Upper lobe of left lung (tissue), 4 donors: Measurements from ENCODE around the gene RAB5B.

Experiments used
- CTCF ChIP-seq, 6 experiments: fragments of 450-650 bp in 4 of 6; fragments of 200-600 bp in 2 of 6; sonication (generic) in 2 of 6; IDR thresholded peaks; one replicate each; pipeline ENCODE4 v1.5.1; 2016 to 2019; ENCODE audit warnings: antibody characterized with exemption in 6 of 6
- EP300 ChIP-seq, 4 donors: sonication (generic); formaldehyde crosslinking; IDR thresholded peaks; one replicate each; pipeline ENCODE4 v1.5.1; 2017; ENCODE audit warnings: antibody characterized with exemption in 4 of 4, control low read depth in 2 of 4

GRCh38 chr12:55985341-55985740 is 11.5 kb downstream of the RAB5B start:
- no peak for TF ChIP-seq EP300 (IDR thresholded peaks at IDR 0.05)
- no peak for TF ChIP-seq CTCF (IDR thresholded peaks at IDR 0.05)
